NCI-H345 treated with DMSO at 0.1 percent for 48 hours (cell line): ENCODE data around the gene IL2RA.
"Not testable (repeated sequence)": the region's sequence is repeated elsewhere in the genome, so short reads cannot be mapped to it uniquely, and the experiment has no call there.

Source experiments
- DNase-seq: peaks from one replicate; lab custom pipeline; 2025; ENCODE audit not compliant: unreplicated experiment; lab: John Stamatoyannopoulos, UW

The IL2RA gene

DNA sequence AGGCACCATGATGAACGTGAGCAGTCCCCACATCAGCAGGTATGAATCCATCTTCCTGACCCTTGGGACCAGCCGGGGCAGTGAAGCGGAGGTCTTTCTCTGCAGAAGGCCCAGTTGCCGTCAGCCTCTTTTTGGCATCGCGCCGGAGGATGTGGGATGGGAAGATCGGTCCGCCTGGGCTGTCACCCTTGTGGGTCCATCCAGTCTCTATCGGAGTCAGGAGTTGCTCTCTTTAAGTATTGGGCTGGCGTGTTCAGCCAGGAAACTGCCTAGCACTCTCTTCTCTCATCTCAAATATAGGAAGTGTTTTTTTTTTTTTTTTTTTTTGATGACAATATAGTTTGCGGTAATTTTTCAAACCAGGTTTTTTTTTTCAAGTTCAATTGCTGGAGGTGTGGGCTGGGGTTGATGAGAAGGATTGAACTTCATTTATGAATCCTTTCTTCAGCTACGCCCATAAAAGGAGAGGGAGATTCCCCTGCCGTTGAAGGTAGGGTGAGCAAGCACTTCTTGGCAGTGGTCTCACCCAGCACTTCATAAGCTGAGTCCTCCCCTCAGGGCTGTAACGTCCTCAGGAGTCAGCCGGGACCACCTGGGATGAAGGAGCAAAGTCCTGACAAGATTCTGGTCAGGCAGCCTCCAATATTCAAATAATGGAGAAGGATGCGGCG lies at the start of gene IL2RA:
TSS of gene IL2RA (minus strand) at position 267 of the 671 bp plus-strand sequence. CDS start at position 51, 216 bp downstream.
- DNase-seq: no peak

DNA sequence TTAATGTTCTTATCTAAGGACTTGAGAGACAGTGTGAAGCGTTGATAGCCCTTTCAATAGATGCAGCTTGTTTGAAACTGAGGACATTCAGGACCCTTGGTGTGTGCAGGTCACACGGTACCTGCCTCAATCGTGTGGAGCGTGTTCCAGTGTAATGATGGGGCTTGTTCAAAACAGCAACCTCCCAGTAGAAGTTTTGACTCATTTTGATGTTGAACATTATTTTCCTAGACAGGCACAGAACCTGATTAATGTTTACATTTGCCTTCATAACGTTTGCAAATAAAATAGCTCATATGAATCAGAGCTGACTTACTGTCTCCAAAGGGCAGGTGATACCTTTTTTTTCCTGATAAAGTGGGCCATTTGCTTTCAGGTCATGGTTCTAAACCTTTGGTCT lies 48.0 kb upstream of the IL2RA start:
- DNase-seq: no peak

- no peak for DNase-seq
These were observed 47.2 kb upstream of the IL2RA start for GRCh38 chr10:6109444-6109775.

DNA sequence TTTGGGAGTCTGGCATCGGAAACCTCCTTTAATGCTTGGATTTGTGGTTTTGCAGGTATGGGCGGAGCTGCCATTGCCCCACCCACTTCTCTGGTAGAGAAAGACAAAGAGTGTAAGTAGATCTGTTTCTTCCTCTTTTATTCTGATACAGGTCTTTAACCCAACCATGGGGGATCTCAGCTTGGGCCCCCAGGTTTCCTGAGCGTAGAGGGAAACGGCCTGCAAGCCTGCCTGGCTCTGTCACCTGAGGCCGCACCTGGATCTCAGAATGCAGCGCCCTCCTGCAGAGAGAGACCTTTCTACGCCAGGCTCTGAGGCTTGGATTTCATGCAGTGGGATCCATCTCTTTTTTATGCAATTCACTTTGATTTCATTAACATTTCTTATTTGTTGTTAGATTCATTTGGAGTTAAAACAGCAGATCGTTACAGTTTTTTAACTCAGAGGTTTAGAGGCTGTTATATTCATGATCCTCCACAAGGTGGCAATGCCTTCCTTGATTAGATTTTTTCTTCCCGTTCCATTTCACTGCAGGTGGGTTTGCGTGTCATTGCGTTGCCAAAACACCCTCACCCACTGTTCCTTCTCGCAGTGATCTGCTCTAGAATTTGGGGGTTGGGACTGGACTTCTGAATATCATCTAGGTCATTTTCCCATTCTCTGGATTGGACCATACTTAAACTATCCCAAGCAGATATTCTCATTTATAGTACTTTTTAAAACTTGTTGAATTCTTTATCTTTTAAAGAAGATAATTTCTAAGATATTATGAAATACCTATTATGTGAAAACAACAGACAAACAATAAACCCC lies 46.7 kb upstream of the IL2RA start:
- no peak for DNase-seq

- DNase-seq: no peak
These were observed 45.9 kb upstream of the IL2RA start for GRCh38 chr10:6108072-6108471.

- not testable (repeated sequence) for DNase-seq
These were observed 45.4 kb upstream of the IL2RA start for GRCh38 chr10:6107616-6108015.

GRCh38 chr10:6103591-6103990 lies 41.4 kb upstream of the IL2RA start:
- no peak for DNase-seq

DNA sequence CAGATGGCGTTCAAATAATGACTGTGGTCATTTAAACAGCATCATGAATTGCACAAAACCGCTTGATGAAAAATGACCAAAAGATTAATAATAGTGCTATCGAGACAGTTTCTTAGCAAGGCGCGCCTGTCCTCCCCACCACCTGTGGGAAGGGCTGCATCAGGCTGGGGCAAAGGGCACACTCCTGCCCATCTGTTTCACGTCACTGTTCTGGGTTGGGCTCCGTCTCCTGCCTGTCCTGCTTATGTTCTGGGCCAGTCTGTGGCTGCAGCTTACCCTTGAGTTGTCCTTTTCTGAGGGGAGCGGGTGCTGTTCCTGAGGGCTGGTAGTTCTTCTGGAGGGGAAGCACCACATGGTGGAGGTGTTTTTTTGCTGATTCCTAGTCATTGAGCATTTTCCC lies 40.0 kb upstream of the IL2RA start:
- DNase-seq: no peak

- DNase-seq: no peak
These were observed 39.0 kb upstream of the IL2RA start for GRCh38 chr10:6101181-6101580.

- DNase-seq: no peak
These were observed 38.2 kb upstream of the IL2RA start for GRCh38 chr10:6100370-6100769.

DNA sequence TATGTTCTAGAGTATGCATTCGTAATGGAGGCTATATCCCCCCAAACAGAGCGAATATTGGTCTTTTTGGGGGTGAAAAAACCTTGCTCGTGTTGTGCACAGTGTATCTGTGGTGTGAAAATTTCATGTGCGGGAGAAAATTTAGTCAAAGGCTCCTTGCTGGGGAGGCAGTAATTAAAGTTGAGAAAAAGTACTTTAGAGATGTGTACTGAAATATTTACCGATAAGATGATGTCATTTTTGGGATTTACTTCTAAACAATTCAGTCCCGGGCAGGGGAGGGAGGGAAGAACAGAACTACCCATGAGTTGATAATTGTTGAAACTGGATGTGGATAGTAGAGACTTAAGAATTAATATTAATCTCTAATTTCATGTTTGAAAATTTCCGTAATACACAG lies 36.0 kb upstream of the IL2RA start:
- DNase-seq: no peak

GRCh38 chr10:6097063-6097462 lies 34.9 kb upstream of the IL2RA start:
- no peak for DNase-seq

DNA sequence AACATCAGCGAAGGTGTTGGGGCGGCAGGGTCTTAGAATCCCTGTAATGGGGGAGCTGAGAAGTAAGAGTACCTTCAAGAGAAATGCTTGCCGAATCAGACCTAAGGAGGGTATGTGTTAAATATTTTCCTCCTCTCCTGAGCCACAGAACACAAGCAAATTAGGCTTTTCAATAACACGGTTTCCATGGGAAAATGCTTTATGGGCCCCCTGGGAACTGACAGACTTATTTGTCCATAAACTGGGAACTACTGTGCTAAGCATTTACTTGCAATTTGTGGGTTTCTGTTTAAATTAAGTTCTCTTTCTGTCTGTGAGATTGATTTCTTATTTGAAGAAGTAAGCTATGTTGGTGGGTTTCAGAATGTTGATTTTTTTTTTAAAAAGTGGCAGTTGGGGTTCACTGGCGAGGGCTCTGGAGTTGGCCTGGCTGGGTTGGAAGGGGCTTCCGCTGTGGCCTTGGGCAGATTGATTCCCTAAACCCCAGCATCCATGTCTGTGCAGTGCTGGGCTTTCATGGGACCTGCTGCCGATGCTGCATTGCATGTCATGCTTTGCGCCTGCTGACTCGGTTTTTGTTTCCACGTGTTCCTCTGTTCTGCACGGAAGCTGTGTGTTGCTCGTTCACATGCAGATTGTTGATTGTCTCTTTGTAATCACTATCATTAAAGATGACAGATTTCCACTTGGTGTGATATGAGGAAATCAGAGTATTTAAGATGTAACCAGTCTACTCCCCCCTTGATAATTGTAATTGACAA lies 33.8 kb upstream of the IL2RA start:
- DNase-seq: no peak

- no peak for DNase-seq
These were observed 30.6 kb upstream of the IL2RA start for GRCh38 chr10:6092731-6093130.

DNA sequence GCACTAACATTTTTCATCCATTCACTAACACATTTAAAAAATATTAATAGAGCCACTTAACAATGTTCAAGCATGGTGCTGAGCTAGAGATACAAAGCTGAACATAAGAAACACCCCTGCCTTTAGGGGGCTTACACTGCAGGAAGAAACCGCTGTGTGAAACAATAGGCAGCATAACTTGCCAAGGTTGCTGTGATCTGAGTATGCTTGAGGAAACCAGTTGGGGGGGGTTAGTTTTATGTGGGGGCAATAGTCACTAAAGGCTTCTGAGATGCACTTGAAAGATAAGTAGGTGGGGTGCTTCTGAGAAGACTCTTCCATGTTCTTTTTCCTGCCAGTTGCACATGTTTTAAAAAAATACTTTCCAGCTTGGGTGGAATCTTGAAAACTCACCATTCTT lies 29.5 kb upstream of the IL2RA start:
- no peak for DNase-seq

DNA sequence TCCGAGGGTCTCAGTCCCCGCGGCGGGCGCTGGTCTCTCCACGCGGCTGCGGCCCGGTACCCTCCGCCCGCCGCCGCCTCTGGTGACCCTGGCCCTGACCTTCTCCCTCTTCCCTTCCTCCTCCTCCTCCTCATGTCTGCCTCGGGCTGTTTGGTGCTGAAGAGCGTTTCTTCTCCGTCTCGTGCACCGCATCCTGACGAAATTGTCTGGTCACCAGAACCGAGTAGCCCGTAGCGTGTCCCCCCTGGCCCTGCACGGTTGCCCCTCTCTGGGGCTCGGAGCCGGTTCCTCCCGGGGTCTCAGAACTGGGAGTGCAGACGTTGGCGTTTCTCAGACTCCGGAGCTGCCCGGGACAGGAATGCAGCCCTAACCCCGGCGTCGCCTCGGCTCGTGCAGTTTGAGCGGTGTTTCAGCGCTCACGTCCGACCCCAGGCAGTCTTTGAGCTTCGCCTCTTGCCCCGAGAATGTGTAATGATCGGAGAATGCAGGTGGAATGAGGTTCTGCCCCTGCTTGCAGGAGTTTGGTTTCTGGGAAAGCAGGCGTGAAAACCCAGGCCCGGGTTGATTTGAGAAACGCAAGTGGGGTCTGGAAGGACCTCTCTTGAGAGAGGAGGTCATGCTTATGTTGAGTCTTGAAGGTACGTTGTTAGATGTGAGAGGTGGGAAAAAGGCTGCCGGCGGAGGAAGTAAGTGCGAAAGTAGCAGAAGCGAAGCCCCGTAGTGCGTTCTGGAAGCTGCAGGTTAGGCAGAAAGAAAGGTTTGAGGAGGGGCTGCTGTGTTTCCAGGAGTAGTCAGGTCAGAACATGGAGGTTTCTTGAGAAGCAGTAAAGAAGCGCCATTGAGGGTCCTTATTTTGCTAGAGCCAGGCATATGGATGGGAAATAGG lies 27.4 kb upstream of the IL2RA start:
- no peak for DNase-seq

DNA sequence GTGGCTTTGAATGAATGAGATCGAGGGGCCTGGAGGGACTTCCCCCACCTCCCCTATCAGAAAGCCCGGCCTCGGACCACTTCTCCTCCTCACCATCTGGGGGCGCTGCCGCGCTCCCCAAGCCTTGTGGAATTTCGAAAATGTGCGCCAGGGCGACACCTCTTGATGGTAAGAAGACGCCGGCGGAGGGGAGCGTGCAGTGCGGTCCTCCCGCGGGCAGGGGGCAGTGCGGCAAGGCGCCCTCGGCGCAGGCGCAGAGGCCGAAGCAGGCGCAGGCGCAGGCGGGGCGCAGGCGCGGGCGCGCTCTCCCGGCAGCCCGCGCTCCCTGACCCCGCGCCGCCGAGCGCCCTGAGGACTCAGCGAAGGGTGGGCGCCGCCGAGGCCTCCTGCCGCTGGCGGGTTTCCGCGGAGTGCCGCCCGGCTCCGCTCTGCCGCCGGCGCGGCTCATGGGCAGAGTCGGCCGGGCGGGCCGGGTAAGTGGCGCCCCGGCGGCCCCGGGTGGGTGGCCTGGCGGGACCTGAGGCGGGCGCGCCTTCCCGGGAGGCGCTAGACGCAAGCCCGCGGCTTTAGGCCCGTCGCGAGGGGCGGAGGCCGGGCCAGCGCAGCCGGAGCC lies 26.7 kb upstream of the IL2RA start, which contains the start of gene RBM17:
TSS of gene RBM17 (plus strand) at position 314 of the 613 bp plus-strand sequence. CDS start 8,032 bp downstream, outside the sequence.
- peak; percentile 76 for DNase-seq

DNA sequence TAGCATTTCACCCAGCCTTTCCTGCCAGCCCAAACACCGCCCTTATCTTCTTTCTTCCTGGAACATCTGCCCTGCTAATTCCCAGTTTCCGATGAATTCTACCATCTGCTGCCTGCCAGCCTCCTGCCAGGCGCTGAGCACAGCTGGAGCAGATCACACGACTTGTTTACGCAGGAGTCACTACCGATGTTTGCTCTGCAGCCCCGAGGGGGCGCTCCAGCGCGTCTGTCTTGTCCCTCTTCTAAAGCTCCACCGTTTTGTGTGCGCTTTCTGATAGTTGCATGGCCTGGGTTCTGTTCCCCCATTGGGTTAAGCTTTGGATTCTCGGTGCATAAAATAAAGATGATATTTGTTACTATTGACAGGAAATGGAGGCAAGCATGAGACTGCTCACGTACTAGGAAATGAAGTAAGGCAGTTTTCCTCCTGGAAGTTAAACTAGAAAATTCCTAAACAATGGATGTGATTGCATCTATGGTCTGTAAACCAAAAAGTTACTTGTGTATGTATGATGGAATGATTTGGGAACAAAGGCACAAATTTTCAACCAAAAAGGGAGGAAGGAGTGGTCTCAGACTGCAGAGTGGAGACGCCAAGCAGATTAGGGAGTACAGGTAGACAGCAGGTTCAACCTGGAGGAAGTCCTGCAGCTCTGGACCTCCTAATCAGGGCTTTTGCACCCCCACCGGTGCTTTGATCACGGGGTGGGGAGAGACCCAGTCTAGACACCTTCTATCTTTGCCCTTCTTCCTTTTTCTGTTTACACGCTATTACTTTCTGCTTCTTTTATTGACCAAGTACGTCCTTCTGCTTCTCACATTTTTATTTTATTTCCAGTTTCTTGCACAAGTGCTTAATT lies 24.4 kb upstream of the IL2RA start:
- DNase-seq: peak; percentile 46
